GM18861 (cell line): Measurements from ENCODE around the gene SEZ6.

Experiments used
- ATAC-seq: cut with Tn5 transposase; IDR thresholded peaks from one replicate; pipeline ENCODE4 v1.9.1; 2021; ENCODE audit not compliant: unreplicated experiment

SEZ6 gene

DNA sequence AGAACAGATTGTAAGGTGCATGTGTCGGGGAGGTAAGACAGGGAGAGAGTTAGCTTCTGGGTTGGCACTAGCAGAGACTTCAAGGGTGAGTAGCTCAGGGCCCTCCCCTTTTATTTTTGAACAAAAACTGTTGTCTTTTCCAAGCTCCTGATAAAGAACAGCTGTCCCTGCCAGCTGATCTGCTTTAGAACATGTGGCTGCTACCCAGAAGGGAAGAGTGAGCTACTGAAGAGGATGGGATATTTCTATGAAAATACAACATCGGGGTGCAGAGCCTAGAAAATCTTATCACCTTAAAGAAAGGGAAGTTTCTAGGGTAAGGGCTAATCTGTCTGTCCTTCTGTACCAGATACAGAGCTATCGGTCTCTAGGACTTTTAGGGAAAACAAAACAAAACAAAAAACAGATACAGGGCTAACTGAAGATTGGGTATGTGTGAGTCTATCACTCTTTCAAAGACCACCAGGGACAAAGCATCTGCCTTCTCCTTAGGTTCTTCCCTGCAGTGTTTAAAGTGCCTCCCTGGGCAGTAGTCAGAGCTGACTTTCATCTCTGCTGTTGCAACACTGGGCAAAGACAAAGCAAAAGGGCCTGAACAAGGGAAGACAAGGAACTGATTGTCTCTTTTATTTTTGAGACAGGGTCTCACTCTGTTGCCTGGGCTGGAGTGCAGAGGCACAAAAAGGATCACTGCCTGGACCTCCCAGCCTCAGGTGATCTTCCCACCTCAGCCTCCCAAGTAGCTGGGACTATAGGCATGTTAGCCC is 97.9 kb downstream of the SEZ6 start:
- ATAC-seq, result no peak

DNA sequence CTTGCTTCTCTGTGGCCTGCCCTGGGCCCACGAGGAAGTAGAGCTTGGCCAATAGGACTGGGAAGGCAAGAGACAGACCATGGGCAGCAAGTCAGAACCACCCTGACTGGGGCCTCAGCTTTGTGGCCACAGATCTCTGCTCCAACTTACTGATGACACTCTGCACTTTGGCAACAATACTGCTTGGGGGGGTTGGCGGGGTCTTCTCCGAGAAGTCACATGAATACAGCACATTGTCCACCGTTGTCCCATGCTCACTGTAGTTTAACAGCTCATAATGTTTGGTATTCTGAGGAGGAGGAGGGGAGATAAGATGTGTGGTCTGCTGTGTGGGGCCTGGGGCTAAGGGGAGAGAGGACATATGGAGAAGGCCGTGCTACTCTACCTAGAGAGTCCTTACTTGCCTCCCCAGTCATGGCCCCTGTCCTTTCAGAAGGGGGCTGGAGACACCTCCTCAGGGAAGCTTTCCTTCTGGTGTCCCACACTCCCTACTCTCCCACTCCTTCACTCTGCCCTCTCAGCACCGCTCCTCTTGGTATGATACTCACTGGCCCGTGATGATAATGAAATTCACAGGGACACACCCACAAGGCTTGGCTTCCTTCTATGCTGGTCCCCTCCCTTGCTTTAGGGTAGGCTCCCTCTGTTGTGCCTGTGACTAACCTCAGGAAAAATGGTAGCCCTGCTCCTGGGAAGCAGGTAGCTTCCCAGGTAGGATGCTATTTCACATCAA is 99.0 kb downstream of the SEZ6 start:
- ATAC-seq, result no peak

DNA sequence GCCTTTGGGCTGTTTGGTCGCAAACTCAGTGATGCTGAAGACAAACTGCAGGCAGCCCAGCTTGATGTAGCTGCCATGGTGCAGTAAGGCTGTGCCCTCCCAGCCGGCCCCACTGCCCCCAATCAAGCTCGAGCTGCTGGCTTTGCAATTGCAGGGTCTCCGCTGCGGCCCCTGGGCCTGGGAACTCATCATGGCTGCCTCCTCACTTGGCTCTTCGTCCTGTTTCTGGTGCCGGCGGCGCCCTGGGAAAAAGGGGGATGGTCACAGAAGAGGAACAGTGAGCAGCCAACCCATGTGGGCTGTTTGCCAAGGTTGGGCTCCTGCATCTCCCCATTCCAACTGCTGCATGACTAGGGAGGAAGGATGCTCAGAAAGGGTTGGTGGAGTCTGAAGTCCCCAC is 99.6 kb downstream of the SEZ6 start:
- ATAC-seq, result no peak
